Stimulated activated CD8-positive, alpha-beta memory T cell treated with anti-CD3 and anti-CD28 coated beads, Interleukin-12 subunit alpha, Interleukin-12 subunit beta, amount 100 ng/mL, for 24 hours (primary cell): ENCODE data around the gene RRP9.
A peak's percentile ranks its signal among the peaks of the same experiment; 100 is the strongest.
"Not testable (repeated sequence)": the region's sequence is repeated elsewhere in the genome, so short reads cannot be mapped to it uniquely, and the experiment has no call there.

Experiments
- DNase-seq: peaks from one replicate; pipeline ENCODE4 v3.0.0-alpha.2; 2020; ENCODE audit errors: extremely low read depth

The RRP9 gene

GRCh38 chr3:51941798-51942602 is at the start of gene RRP9, which contains the start of gene PARP3:
Gene RRP9 (minus strand): TSS chr3:51941904. CDS start chr3:51941867, 37 bp downstream.
Gene PARP3 (plus strand): TSS chr3:51942363. CDS start chr3:51943356, 993 bp downstream.
- DNase-seq: peak; percentile 100

GRCh38 chr3:51990501-51990971 is 48.8 kb upstream of the RRP9 start:
- not testable (repeated sequence) for DNase-seq

GRCh38 chr3:51988286-51989146 is 46.8 kb upstream of the RRP9 start:
- DNase-seq: no peak

- no peak for DNase-seq
Measured at GRCh38 chr3:51987568-51987967, 45.9 kb upstream of the RRP9 start.

GRCh38 chr3:51986010-51986947 is 44.6 kb upstream of the RRP9 start:
- DNase-seq: no peak

- DNase-seq: no peak
Measured at GRCh38 chr3:51985063-51985462, 43.4 kb upstream of the RRP9 start.

GRCh38 chr3:51984269-51984647 is 42.6 kb upstream of the RRP9 start:
- DNase-seq: no peak

GRCh38 chr3:51983578-51984268 is 42.0 kb upstream of the RRP9 start:
- no peak for DNase-seq

- DNase-seq: peak; percentile 67
Measured at GRCh38 chr3:51982838-51983577, 41.3 kb upstream of the RRP9 start, which contains the start of gene ACY1. Gene ACY1 (plus strand): TSS chr3:51983535. CDS start chr3:51984065, 530 bp downstream.

- no peak for DNase-seq
Measured at GRCh38 chr3:51982352-51982837, 40.7 kb upstream of the RRP9 start.

GRCh38 chr3:51980253-51980652 is 38.5 kb upstream of the RRP9 start:
- DNase-seq: no peak

GRCh38 chr3:51978143-51978502 is 36.4 kb upstream of the RRP9 start:
- no peak for DNase-seq

- DNase-seq: no peak
Measured at GRCh38 chr3:51977446-51978142, 35.9 kb upstream of the RRP9 start.

GRCh38 chr3:51975852-51976549 is 34.3 kb upstream of the RRP9 start:
- DNase-seq: no peak

- peak; percentile 37 for DNase-seq
Measured at GRCh38 chr3:51974963-51975851, 33.5 kb upstream of the RRP9 start, which contains the start of gene ABHD14A. Gene ABHD14A (plus strand): TSS chr3:51975064. CDS start chr3:51975136, 72 bp downstream.

- DNase-seq: no peak
Measured at GRCh38 chr3:51974277-51974962, 32.7 kb upstream of the RRP9 start.

GRCh38 chr3:51971350-51971749 is 29.6 kb upstream of the RRP9 start:
- no peak for DNase-seq
